ENCODE results near the gene RAD51B.

- TF ChIP-seq CTCF (conservative IDR thresholded peaks at IDR 0.05) (no peak), EZH2 (IDR thresholded peaks at IDR 0.05; ENCODE audit: low read depth) (no peak)
Observed at GRCh38 chr14:68463299-68463698, 643.7 kb downstream of the RAD51B start.
